WTC11 (cell line): ENCODE data around the gene KRT36.

Experiments
- ATF1 ChIP-seq: sonication (generic); formaldehyde crosslinking; IDR thresholded peaks from 2 replicates; pipeline ENCODE4 v1.8.1; 2023; ENCODE audit warnings: mild to moderate bottlenecking, moderate library complexity, missing genetic modification reagents
- ELF4 ChIP-seq: sonication (generic); formaldehyde crosslinking; IDR thresholded peaks from 2 replicates; pipeline ENCODE4 v1.8.1; 2022; ENCODE audit warnings: low read depth, mild to moderate bottlenecking, moderate library complexity, missing genetic modification reagents
- GABPB1 ChIP-seq: sonication (generic); formaldehyde crosslinking; IDR thresholded peaks from 2 replicates; pipeline ENCODE4 v1.8.1; 2023; ENCODE audit warnings: mild to moderate bottlenecking, missing genetic modification reagents
- SP1 ChIP-seq: sonication (generic); formaldehyde crosslinking; conservative IDR thresholded peaks from 2 replicates; pipeline ENCODE4 v1.8.1; 2022; ENCODE audit warnings: missing genetic modification reagents
- TF ChIP-seq, protein P1 (sequence below): sonication (generic); formaldehyde crosslinking; IDR thresholded peaks from 2 replicates; pipeline ENCODE4 v1.8.1; 2022; ENCODE audit warnings: mild to moderate bottlenecking, moderate library complexity, missing genetic modification reagents
- TF ChIP-seq, protein P2 (sequence below): sonication (generic); formaldehyde crosslinking; IDR thresholded peaks from 2 replicates; pipeline ENCODE4 v1.8.1; 2022; ENCODE audit warnings: low read depth, mild to moderate bottlenecking, moderate library complexity, missing genetic modification reagents, borderline replicate concordance
- TF ChIP-seq, protein P3 (sequence below): fragments of 200-600 bp; IDR thresholded peaks from 2 replicates; pipeline ENCODE4 v1.8.0; 2022; ENCODE audit warnings: antibody characterized with exemption
- TF ChIP-seq, protein P4 (sequence below): sonication (generic); formaldehyde crosslinking; conservative IDR thresholded peaks from 2 replicates; pipeline ENCODE4 v1.8.1; 2022; ENCODE audit warnings: mild to moderate bottlenecking, missing genetic modification reagents

DNA sequence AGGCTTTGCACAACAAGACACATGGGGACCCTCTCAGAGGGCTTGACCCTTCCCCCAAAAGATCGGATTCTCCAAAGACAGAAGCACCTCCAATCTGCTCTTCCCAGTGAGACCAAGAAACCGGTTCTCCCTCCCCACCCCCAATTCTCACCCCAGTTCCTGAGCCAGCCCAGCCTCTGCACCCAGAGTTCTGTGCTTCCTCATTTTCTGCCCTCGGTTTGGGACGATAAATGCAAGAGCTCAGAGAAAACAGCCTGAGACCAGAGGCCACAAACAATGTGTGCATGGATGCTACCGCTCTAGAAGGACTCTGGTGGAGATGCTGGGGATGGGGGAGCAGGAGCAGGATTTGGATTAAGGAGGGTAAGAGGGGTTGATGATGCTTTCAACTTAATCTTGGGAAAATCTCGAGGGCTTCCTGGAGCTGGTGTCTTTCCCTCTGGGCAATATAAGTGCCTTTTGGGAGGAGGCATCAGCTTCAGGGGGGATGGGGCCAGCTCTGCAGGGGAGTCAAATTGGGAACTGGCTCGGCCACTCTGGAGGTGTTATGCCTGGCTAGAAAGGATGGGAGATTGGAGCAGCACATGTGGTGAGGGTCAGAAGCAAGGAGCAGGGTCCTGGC is 22.9 kb upstream of the KRT36 start:
- TF ChIP-seq, protein P1, sequence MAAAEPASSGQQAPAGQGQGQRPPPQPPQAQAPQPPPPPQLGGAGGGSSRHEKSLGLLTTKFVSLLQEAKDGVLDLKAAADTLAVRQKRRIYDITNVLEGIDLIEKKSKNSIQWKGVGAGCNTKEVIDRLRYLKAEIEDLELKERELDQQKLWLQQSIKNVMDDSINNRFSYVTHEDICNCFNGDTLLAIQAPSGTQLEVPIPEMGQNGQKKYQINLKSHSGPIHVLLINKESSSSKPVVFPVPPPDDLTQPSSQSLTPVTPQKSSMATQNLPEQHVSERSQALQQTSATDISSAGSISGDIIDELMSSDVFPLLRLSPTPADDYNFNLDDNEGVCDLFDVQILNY (CRISPR knock-in tag), result no peak
- TF ChIP-seq GABPB1 (CRISPR knock-in tag) (no peak), ATF1 (CRISPR knock-in tag) (no peak), ELF4 (CRISPR knock-in tag) (no peak), SP1 (no peak)
- TF ChIP-seq, protein P2, sequence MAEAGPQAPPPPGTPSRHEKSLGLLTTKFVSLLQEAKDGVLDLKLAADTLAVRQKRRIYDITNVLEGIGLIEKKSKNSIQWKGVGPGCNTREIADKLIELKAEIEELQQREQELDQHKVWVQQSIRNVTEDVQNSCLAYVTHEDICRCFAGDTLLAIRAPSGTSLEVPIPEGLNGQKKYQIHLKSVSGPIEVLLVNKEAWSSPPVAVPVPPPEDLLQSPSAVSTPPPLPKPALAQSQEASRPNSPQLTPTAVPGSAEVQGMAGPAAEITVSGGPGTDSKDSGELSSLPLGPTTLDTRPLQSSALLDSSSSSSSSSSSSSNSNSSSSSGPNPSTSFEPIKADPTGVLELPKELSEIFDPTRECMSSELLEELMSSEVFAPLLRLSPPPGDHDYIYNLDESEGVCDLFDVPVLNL (CRISPR knock-in tag), result no peak
- TF ChIP-seq, protein P3, sequence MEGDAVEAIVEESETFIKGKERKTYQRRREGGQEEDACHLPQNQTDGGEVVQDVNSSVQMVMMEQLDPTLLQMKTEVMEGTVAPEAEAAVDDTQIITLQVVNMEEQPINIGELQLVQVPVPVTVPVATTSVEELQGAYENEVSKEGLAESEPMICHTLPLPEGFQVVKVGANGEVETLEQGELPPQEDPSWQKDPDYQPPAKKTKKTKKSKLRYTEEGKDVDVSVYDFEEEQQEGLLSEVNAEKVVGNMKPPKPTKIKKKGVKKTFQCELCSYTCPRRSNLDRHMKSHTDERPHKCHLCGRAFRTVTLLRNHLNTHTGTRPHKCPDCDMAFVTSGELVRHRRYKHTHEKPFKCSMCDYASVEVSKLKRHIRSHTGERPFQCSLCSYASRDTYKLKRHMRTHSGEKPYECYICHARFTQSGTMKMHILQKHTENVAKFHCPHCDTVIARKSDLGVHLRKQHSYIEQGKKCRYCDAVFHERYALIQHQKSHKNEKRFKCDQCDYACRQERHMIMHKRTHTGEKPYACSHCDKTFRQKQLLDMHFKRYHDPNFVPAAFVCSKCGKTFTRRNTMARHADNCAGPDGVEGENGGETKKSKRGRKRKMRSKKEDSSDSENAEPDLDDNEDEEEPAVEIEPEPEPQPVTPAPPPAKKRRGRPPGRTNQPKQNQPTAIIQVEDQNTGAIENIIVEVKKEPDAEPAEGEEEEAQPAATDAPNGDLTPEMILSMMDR, result no peak
- TF ChIP-seq, protein P4, sequence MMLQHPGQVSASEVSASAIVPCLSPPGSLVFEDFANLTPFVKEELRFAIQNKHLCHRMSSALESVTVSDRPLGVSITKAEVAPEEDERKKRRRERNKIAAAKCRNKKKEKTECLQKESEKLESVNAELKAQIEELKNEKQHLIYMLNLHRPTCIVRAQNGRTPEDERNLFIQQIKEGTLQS (CRISPR knock-in tag), result no peak
